GM18517 (cell line): ENCODE measurements around the gene PAQR3.
"Not testable (repeated sequence)": the region's sequence is repeated elsewhere in the genome, so short reads cannot be mapped to it uniquely, and the experiment has no call there.

Experiments
- ATAC-seq: cut with Tn5 transposase; IDR thresholded peaks from one replicate; pipeline ENCODE4 v1.9.1; 2021; ENCODE audit warnings: mild to moderate bottlenecking, moderate library complexity; ENCODE audit not compliant: unreplicated experiment

The PAQR3 gene

GRCh38 chr4:78930016-78930629 lies 9.1 kb downstream of the PAQR3 start:
- no peak for ATAC-seq

- no peak for ATAC-seq
Measured at GRCh38 chr4:78928835-78929234, 10.4 kb downstream of the PAQR3 start.

GRCh38 chr4:78926826-78927225 lies 12.4 kb downstream of the PAQR3 start:
- ATAC-seq = no peak

GRCh38 chr4:78923464-78924312 lies 15.6 kb downstream of the PAQR3 start:
- ATAC-seq = no peak

- no peak for ATAC-seq
Measured at GRCh38 chr4:78922207-78922606, 17.0 kb downstream of the PAQR3 start.

GRCh38 chr4:78910612-78911011 lies 28.6 kb downstream of the PAQR3 start:
- ATAC-seq = no peak

- not testable (repeated sequence) for ATAC-seq
Measured at GRCh38 chr4:78908974-78909373, 30.3 kb downstream of the PAQR3 start.

- no peak for ATAC-seq
Measured at GRCh38 chr4:78907638-78908037, 31.6 kb downstream of the PAQR3 start.

- ATAC-seq = no peak
Measured at GRCh38 chr4:78904143-78904542, 35.1 kb downstream of the PAQR3 start.

GRCh38 chr4:78902298-78902697 lies 36.9 kb downstream of the PAQR3 start:
- ATAC-seq = no peak

- no peak for ATAC-seq
Measured at GRCh38 chr4:78901882-78902281, 37.4 kb downstream of the PAQR3 start.

GRCh38 chr4:78899302-78899701 lies 39.9 kb downstream of the PAQR3 start:
- ATAC-seq = no peak

- no peak for ATAC-seq
Measured at GRCh38 chr4:78889955-78890354, 49.3 kb downstream of the PAQR3 start.

GRCh38 chr4:78885598-78885997 lies 53.6 kb downstream of the PAQR3 start:
- ATAC-seq = no peak

GRCh38 chr4:78880874-78881492 lies 58.3 kb downstream of the PAQR3 start:
- ATAC-seq = no peak

- no peak for ATAC-seq
Measured at GRCh38 chr4:78878031-78878430, 61.2 kb downstream of the PAQR3 start.

- no peak for ATAC-seq
Measured at GRCh38 chr4:78876568-78877320, 62.5 kb downstream of the PAQR3 start.

GRCh38 chr4:78870056-78870455 lies 69.2 kb downstream of the PAQR3 start:
- ATAC-seq = no peak

GRCh38 chr4:78868712-78869111 lies 70.5 kb downstream of the PAQR3 start:
- not testable (repeated sequence) for ATAC-seq

GRCh38 chr4:78865451-78865850 lies 73.8 kb downstream of the PAQR3 start:
- ATAC-seq = no peak

GRCh38 chr4:78864405-78865024 lies 74.7 kb downstream of the PAQR3 start:
- peak; percentile 52 for ATAC-seq
